ENCODE data around the gene SV2A.

SV2A gene

DNA sequence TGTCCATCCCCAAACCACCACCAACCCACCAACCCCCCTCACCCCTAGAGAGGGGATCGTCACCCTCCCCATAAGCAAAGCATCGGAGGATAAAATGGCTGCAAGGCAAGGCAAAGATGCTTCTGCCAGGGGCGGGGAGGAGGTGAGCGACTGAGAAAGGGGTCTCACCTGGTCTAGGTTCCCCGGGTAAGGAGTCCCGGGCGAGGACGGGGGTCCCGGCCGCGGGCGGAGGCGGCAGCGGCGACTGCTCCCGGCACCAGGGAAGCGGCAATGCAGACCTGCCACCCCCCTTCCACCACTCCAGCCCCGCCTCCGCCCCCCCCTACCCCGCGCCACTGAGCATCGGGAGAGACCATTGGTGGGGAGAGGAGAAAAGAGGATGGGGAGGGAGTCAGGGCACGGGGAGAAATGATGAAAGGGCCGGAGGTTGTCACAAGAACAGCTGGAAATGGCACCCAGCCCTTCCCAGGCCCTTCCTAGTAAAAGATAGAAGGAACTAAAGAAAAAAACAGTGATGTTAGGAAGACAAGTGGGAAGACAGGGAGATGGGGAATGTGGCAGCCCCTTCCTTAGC lies at the start of gene SV2A:
TSS of gene SV2A (minus strand) at position 274 of the 574 bp plus-strand sequence. CDS start 4,004 bp downstream, outside the sequence.
- H3K4me3 ChIP-seq (ENCODE audit: low read depth in 1 of 2, low read length in 2 of 2): peak within 1 kb of the TSS; percentile 67 to 82
- peak within 1 kb of the TSS; percentile 79 for H3K9ac ChIP-seq (ENCODE audit: low read depth, low read length)
- peaks cover 26% of the 10 kb centered on the region for H3K36me3 ChIP-seq (ENCODE audit: insufficient read depth, low read length)
- H3K79me2 ChIP-seq (ENCODE audit: insufficient read depth, low read length): peaks cover 34% of the 10 kb centered on the region
- peaks cover 39% of the 10 kb centered on the region for H3K4me1 ChIP-seq (ENCODE audit: insufficient read depth, low read length)
- H3K9me3 ChIP-seq (ENCODE audit: insufficient read depth, low read length, severe bottlenecking): no peaks in the 10 kb centered on the region
- no peaks in the 10 kb centered on the region for H3K27me3 ChIP-seq (ENCODE audit: insufficient read depth, low read length, poor library complexity)
- peak; percentile 84 for DNase-seq
- H3K27ac ChIP-seq (ENCODE audit: low read length): peak within 1 kb of the TSS; percentile 82
- ATAC-seq (ENCODE audit: insufficient read depth, low read depth): peak; percentile 93
- no peaks in the 10 kb centered on the region for H4K20me1 ChIP-seq (ENCODE audit: insufficient read depth, low read length)
- TF ChIP-seq, protein P1, sequence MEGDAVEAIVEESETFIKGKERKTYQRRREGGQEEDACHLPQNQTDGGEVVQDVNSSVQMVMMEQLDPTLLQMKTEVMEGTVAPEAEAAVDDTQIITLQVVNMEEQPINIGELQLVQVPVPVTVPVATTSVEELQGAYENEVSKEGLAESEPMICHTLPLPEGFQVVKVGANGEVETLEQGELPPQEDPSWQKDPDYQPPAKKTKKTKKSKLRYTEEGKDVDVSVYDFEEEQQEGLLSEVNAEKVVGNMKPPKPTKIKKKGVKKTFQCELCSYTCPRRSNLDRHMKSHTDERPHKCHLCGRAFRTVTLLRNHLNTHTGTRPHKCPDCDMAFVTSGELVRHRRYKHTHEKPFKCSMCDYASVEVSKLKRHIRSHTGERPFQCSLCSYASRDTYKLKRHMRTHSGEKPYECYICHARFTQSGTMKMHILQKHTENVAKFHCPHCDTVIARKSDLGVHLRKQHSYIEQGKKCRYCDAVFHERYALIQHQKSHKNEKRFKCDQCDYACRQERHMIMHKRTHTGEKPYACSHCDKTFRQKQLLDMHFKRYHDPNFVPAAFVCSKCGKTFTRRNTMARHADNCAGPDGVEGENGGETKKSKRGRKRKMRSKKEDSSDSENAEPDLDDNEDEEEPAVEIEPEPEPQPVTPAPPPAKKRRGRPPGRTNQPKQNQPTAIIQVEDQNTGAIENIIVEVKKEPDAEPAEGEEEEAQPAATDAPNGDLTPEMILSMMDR (IDR thresholded peaks at IDR 0.05; ENCODE audit: borderline replicate concordance, extremely low read depth, low read length, poor library complexity, severe bottlenecking): no peak
- H2AFZ ChIP-seq (ENCODE audit: low read depth, low read length): peak within 1 kb of the TSS; percentile 85
- H3K4me2 ChIP-seq (ENCODE audit: insufficient read depth, low read length): peak within 1 kb of the TSS; percentile 74

DNA sequence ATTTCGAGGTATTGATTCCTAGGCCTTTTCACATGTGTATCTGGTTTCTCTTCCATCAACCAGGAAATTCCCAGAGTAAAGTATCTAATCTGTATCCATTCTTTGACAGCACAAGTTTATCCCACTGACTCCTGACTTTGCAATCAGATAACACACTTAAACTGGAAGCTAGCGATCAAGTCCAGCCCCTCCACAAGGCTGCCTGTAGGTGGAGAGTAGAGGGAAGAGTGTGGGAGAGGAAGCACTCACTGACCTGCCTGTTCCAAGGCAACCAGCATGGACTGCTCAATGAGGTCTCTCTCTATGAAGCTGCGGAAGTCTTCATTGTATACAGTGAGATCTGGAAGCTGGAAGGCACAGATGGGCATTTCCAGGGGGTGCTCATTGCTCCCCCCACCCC lies 49.4 kb upstream of the SV2A start:
- TF ChIP-seq EZH2 (IDR thresholded peaks at IDR 0.05; ENCODE audit: borderline replicate concordance, low read depth, low read length, severe bottlenecking): no peak
- TF ChIP-seq, protein P1 (IDR thresholded peaks at IDR 0.05; ENCODE audit: borderline replicate concordance, extremely low read depth, low read length, poor library complexity, severe bottlenecking): no peak
- no peak overlapping the region for H2AFZ ChIP-seq (ENCODE audit: low read depth, low read length)
- no peaks in the 10 kb centered on the region for H3K36me3 ChIP-seq (ENCODE audit: insufficient read depth, low read length)
- H3K4me3 ChIP-seq (ENCODE audit: low read depth in 1 of 2, low read length in 2 of 2): no peak overlapping the region
- no peak overlapping the region for H3K4me2 ChIP-seq (ENCODE audit: insufficient read depth, low read length)
- H3K79me2 ChIP-seq (ENCODE audit: insufficient read depth, low read length): no peaks in the 10 kb centered on the region
- H3K9me3 ChIP-seq (ENCODE audit: insufficient read depth, low read length, severe bottlenecking): no peaks in the 10 kb centered on the region
- no peaks in the 10 kb centered on the region for H3K27me3 ChIP-seq (ENCODE audit: insufficient read depth, low read length, poor library complexity)
- H3K27ac ChIP-seq (ENCODE audit: low read length): no peak overlapping the region
- H3K9ac ChIP-seq (ENCODE audit: low read depth, low read length): no peak overlapping the region
- H4K20me1 ChIP-seq (ENCODE audit: insufficient read depth, low read length): no peaks in the 10 kb centered on the region
- peaks cover 5% of the 10 kb centered on the region for H3K4me1 ChIP-seq (ENCODE audit: insufficient read depth, low read length)
- DNase-seq: no peak
- ATAC-seq (ENCODE audit: insufficient read depth, low read depth): no peak

DNA sequence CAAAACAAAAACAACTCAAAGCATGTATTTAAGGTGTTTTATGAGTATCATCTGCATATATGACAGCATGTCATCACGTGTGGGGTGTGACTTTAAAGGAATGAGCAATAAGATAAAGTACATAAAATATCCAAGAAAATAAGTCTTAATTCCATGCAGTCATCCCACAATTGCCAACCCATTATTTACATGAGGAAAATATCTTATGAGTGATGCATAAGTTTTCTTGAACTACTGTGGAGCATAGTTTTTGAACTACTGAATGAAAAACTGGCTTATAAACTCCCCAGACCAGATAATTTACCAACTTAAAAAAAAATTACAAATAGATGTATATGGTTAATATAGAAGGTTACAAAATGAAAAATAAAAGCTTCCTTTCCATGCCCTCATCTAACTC lies 48.8 kb upstream of the SV2A start:
- no peak for ATAC-seq (ENCODE audit: insufficient read depth, low read depth)
- Histone ChIP-seq H2AFZ (ENCODE audit: low read depth, low read length) (no peak overlapping the region), H3K27me3 (ENCODE audit: insufficient read depth, low read length, poor library complexity) (no peaks in the 10 kb centered on the region), H4K20me1 (ENCODE audit: insufficient read depth, low read length) (no peaks in the 10 kb centered on the region), H3K27ac (ENCODE audit: low read length) (no peak overlapping the region), H3K79me2 (ENCODE audit: insufficient read depth, low read length) (no peaks in the 10 kb centered on the region), H3K4me1 (ENCODE audit: insufficient read depth, low read length) (peaks cover 11% of the 10 kb centered on the region), H3K4me2 (ENCODE audit: insufficient read depth, low read length) (no peak overlapping the region), H3K36me3 (ENCODE audit: insufficient read depth, low read length) (no peaks in the 10 kb centered on the region), H3K9me3 (ENCODE audit: insufficient read depth, low read length, severe bottlenecking) (no peaks in the 10 kb centered on the region), H3K9ac (ENCODE audit: low read depth, low read length) (no peak overlapping the region), H3K4me3 (ENCODE audit: low read depth in 1 of 2, low read length in 2 of 2) (no peak overlapping the region)
- TF ChIP-seq, protein P1 (IDR thresholded peaks at IDR 0.05; ENCODE audit: borderline replicate concordance, extremely low read depth, low read length, poor library complexity, severe bottlenecking): no peak
- TF ChIP-seq EZH2 (IDR thresholded peaks at IDR 0.05; ENCODE audit: borderline replicate concordance, low read depth, low read length, severe bottlenecking): no peak
- DNase-seq: no peak
